HG02885 (cell line): ENCODE data around the gene RNF225.
"Not testable (repeated sequence)": the region's sequence is repeated elsewhere in the genome, so short reads cannot be mapped to it uniquely, and the experiment has no call there.

Experiments
- ATAC-seq: cut with Tn5 transposase; IDR thresholded peaks from one replicate; pipeline ENCODE4 v1.9.1; 2021; ENCODE audit warnings: mild to moderate bottlenecking; ENCODE audit not compliant: unreplicated experiment, poor library complexity

The RNF225 gene

DNA sequence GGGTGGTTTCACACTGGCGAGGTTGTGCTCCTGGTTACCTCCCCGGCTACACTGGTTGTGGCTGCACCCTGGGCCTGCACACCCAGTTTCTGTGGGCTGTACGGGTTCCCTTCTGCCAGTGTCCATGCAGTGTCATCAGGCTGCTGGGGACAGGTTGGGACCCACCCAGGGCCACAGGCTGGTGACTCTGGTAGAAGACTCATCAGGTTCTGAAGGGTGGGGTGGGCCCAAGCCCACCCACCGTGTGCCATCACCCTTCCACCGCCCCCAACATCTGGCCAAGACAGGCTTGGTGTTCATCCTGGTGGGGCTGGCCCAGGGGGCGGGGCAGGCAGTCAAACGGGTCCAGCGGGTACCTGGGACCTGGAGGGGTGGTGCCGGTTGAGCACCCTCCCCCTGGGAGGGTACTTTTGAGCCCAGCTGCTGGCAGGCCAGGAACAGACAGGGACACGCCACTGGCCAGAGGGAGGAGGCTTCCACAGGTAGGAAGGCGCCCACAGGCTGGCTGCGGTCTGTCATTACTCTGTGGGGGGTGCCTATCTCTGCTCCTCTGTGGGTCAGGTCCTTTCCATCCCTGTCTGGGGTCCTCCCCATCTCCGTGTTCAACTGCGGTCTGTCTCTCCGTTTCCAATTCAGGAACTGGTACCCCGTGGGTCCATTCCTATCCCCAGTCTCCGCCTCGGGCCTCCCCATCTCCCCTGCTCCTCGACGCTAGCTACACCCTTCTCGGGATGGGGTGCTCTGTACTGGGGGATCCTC lies at the start of gene RNF225:
TSS of gene RNF225 (plus strand) at position 437 of the 759 bp plus-strand sequence. CDS start 434 bp downstream, outside the sequence.
- ATAC-seq, result no peak

DNA sequence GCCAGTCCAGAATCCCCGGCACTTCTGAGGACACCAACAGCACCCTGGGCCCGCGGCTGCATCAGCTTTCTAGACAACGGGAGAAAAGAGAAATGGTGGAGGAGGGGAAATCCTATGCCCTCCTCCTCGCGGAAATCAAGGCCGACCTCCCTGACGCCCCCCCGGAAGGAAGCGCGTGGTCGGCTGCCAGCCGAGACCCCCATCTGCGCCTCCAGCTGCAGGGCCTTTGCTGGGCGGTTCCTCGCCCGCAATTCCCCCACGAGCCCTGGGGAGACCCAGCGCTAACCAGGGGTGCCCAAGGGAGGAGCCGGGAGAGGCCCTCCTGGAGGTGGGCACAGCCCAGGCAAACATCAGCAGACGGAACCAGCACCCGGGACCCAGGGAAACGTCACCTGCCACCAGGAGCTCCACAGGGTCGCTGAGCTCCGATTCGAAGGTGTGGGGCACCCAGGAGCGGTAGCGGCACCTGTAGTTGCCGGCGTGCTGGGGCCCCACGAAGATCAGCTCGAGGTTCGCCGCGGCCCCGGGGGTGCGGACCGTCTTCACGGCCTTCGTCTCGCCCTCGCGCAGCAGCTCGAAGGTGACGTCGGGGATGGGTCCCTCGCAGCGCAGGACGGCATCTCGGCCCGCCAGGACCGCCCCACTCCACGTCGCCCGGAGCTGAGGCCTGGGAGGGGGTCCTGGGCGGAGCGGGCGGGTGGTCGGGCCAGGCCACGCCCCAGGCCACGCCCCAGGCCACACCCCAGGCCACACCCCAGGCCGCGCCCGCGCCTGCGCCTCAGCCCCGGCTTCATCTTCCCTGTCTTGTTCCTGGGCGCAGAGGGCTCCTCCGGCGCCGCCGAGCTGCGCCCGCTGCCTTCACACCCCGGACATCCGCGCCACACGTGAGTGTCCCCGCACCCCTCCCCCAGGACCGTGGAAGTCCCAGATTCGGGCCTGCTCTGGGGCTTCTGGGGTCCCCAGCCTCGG lies 48.2 kb upstream of the RNF225 start:
- peak; percentile 90 for ATAC-seq

DNA sequence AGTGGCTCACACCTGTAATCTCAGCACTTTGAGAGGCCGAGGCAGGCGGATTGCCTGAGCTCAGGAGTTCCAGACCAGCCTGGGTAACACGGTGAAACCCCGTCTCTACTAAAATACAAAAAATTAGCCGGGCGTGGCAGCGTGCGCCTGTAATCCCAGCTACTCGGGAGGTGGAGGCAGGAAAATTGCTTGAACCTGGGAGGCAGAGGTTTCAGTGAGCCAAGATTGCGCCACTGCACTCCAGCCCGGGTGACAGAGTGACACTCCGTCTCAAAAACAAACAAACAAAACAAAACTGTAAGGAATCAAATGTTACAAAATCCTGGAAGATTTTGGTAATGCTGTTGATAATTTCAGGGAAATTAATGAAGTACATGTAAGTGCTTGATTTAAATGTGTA lies 47.4 kb upstream of the RNF225 start:
- ATAC-seq, result not testable (repeated sequence)

DNA sequence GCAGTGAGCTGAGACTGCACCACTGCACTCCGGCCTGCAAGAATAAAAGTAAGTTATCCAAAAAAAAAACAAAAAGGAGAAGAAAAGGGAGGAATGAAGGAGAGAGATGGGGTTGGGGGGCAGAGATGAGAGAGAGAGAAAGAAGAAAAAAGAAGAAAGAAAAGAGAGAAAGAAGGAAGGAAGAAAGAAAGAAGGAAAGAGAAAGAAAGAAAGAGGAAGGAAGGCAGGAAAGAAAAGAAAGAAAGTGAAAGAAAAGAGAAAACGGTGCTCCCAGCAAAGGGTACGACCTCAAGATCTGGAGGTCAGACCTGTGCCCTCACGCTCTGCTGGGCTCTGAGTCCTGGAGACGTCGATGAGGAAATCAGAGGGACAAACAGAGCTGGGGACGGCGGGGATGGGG lies 45.9 kb upstream of the RNF225 start:
- ATAC-seq, result no peak

DNA sequence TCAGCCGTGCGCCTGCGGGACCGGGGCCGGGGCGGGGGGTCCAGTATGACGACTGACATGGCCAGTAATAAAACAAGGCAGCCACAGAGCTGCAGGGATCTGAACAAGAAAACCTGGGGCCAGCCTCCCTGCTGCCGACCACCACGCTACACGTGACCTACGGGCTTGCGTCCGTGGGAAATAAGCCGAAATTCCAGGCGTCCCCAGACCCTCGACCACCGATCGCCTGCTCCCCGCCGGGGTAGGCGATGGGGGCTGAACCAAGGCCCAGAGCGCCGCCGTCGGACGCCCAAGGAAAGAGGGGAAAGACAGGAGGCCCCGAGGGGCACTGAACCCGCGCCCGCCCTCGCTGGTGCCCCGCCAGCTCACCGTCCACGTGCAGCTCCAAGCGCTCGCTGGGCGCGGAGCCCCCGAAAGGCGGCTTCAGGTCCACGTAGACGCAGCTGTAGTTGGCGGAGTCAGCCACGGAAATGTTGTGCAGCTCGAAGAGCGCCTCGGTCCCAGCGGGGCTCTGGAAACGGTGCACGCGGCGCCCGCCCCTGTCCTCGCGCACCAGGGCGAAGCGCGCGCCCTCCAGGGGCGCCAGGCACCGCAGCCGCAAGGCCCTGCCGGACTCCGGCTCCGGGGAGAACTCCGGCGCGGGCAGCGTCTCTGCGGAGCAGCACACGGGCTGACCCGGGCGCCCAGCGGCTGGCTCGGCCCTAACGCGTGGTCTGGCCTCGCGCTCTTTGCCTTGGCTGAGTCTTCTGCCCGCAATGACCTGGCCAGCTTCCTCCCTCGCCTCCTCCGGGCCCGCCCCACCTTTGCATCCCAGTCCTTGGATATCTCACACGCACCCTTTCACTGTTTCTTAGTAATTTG lies 45.2 kb upstream of the RNF225 start:
- no peak for ATAC-seq

DNA sequence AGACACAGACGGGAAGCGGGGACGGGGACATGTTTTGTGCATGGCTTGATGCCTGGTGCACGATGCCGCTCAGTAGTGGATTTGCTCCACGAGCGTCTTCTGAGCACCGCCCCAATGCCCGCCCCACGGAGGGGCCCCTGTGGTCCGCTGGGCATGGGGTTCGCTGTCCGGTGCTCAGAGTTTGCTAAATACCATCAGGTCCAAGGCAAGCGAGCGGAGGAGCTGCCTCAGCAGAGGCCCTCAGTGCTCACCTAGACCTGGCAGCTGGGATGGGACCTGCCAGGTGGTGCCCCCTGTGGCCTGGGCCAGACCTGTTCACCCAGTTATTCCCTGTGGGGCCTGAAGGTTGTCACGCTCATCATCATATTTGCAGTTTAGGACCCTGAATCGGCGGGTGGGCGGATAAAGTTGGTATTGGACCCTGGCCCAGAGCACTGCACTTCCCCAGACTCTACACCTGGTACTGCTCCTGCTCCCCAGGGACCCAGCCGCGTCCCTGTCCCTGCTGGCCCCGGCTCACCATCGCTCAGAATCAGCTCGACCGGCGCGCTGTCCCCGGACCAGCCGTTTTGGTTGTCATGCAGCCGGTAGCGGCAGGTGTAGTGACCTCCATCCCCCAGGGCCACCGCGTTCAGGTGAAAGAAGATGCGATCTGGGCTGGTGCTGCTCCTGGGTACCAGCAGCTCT lies 44.4 kb upstream of the RNF225 start:
- ATAC-seq, result no peak

DNA sequence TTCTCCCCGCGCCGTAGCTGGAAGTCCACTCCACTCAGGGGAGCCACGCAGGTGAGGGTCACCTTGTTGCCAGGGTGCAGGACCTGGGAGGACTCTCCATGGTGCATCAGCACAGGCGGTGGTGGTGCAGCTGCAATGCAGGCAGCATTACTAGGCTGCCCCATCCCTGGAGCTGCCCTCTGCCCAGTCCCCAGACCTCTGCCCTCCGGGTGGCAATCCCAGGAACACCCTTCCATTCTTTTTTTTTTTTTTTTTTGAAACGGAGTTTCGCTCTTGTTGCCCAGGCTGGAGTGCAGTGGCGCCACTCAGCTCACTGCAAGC lies 43.9 kb upstream of the RNF225 start:
- no peak for ATAC-seq

DNA sequence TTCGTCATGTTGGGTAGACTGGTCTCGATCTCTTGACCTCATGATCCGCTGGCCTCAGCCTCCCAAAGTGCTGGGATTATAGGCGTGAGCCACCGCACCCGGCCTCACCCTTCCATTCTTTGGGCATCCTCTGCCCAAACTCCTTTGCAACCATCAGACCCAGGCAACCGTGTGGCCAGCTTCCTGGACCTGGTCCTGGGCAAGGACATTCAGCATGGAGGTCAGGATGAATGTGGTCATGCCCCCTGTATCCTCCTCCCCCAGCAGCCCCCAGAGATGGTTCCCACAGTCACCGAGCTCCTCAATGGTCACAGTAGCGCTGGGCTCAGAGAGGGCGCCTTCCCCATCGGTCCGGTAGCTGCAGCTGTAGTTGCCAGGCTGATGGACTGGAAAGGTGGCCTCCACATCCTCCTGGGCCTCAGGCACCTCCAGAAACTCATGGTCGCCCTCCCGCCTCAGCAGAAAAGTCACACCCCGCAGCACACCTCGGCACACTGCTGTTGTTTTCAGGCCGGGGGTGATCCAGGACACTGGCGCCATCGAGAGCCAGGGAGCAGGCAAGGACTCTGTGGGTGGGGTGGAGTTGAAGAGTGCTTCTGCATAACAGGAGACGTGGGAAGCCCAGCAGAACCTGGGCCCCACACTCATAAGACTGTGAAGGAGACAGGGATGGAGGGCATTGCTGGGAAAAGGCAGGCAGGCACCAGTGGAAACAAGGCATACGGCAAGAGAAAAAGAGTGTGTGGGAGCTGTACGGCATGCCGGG lies 43.3 kb upstream of the RNF225 start:
- ATAC-seq, result no peak

DNA sequence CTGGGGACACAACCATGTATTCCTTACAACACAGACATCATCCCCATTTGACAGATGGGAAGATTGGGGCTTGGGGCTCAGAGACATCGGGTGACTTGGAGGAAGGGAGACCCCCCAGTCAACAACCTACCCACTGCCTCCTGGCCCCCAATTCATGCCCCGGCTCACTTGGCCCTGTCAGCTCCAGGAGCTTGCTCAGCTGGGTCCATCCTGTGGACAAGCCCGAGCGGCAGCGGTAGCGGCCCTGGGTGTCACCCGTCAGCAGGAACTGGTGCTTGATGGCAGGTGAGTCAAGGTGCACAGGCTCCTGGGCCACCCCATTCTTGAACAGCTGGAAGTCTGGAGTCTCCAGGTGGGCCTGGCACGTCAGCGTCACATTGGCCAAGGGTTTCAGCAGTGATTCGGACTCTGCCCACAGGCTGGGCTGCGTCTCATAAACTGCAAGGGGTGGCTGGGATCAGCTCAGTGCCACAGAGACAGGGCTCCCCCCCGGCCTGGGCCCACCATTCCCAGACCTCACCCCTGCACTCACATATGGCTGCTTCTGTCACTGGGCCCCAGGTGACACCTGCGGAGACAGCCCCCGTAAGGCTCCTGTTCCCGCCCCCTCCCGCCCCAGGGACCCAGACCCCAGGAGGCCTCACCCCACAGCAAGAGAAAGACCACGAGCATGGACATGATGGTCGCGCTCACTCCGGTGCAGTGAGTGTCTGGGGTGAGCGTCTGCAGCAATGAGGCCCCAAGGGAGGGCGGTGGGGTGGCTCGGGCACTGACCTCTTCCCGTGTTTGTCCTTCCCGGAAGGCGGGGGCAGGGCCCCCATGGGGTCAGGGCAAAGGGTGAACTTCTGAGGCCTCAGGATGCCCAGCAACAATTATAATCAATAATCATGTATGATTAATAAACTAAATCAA lies 42.4 kb upstream of the RNF225 start, which contains the start of gene A1BG:
TSS of gene A1BG (minus strand) at position 733 of the 912 bp plus-strand sequence. CDS start at position 678, 55 bp downstream.
- ATAC-seq, result no peak

DNA sequence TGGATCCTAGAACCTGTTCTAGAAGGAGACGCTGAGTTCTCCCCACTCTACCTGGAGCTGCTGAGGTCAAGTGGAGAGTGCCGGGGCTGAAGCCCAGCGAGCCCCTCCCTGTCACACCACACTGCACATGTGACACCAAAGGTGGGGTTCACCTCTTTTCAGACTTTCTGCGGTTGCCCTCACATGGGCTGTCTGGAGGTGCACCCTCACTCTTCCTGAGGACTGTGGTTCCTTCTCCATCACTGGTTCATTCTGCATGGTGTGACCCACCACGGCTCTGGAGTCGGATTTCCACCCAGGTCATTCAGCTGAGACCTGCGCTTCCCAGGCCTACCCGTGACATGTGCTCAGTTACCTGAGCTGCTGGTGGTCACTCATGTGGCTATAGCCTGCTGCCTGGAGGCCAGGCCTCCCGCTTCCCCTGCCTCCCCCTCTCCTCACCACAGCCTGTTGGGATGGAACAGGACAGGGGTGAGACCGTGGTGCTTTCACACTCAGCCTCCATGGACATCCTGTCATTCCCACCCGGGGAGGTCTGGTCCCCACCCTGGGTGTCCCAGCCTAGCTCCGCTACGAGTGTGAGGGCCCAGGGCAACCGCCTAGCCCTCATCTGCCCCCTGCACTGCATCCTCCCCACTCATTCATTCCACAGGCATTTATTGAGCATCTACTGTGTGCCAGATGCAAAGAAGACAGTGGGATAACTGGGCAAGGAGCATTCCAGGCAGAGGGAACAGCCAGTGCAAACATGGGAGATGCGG lies 41.6 kb upstream of the RNF225 start:
- no peak for ATAC-seq

DNA sequence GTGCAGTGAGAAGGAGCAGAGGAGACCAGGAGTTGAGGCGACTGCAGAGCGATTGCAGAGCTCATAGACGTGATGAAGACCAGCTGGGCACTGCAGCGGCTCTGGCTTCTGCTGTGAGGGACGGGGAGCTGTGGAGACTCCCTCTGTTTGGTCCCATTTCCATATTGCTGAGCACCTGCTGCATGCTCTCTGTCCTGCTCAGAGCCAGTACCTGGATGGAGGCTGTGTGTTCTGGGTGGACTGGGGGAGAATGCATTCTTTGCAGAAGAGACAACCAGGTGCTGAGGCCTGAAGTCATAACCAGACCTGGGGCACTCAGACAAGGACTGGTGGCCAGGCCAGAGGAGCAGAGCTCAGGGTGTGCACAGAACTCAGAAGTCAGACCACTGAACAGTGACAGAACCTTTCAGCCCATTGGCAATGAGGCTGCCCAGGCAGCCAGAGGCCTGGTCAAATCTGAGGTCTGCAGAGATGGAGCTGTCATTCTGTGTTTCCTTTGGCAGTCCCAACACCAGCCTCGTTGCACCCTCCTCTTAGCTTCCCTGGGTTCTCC lies 40.9 kb upstream of the RNF225 start:
- no peak for ATAC-seq

DNA sequence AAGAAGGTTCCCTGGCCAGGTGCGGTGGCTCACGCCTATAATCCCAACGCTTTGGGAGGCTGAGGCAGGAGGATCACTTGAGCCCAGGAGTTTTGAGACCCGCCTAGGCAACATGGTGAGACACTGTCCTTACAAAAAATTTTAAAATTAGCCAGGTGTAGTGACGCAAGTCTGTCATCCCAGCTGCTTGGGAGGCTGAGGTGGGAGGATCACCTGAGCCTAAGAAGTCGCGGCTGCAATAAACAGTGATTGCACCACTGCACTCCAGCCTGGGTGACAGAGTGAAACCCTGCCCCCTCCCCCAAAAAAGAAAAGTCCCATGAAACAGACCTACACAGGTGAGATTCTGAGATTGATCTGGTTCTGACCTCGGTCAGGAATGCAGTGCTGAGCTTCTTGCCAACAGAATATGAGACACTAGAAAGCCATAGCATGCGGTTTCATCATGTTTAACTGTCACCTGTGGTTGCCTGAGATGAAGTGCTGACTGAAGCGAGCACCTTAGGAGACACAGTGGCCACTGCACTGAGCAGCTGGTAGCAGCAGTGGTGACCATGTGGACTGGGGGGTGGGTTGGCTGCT lies 40.1 kb upstream of the RNF225 start:
- ATAC-seq, result no peak

DNA sequence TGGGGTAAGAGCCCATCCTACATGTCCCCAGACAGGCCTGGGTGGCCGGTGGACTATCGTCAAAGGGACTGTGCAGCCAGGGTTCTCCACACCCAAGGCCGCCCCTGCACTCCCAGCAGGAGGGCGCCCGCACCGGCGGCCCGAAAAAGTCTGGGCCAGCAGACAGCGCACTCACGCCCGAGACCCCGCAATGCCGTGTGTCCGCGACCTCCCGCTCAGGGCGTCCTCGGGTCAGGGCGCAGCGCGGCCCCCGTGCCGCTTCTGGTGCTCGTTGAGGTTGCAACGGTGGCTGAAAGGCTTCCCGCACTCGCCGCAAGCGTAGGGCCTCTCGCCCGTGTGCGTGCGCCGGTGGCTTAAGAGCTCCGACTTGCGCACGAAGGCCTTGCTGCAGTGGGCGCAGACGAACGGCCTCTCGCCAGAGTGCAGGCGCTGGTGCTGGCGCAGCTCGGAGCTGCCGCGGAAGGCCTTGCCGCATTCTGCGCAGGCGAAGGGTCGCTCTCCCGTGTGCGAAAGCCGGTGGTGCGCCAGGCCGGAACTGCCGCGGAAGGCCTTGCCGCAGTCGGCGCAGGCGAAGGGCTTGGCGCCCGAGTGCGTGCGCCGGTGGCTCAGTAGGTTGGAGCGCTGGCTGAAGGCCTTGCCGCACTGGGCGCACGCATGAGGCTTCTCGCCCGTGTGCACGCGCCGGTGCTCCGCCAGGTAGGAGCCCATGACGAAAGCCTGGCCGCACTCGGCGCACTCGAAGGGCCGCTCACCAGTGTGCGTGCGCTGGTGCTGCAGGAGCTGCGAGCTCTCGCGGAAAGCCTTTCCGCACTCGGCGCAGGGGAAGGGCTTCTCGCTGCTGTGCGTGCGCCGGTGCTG lies 39.3 kb upstream of the RNF225 start:
- no peak for ATAC-seq

DNA sequence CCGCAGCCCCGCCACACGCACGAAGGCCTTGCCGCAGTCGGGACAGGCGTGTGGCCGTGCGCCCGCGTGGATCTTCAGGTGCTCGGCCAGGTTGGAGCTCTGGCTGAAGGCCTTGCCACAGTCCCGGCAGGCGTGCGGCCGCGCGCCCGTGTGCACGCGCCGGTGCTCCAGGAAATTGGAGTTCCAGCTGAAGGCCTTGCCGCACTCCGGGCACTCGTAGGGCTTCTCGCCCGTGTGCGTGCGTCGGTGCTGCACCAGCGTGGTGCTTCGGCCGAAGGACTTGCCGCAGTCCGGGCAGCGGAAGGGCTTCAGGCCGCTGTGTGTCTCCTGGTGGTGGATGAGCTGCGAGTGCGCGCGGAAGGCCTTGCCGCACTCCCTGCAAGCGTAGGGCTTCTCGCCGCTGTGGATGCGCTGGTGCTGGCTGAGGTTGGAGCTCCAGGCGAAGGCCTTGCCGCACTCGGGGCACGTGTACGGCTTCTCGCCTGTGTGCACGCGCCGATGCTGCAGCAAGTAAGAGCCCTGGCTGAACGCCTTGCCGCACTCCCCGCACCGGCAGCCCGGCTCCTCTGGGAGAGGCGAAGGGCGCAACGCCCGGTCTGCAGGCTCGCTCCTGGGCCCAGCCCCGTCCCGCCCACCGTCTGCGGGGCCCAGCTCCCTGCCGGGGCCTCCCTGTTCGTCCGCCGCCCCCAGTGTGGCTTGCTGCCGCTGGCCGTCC lies 38.5 kb upstream of the RNF225 start:
- ATAC-seq, result no peak

DNA sequence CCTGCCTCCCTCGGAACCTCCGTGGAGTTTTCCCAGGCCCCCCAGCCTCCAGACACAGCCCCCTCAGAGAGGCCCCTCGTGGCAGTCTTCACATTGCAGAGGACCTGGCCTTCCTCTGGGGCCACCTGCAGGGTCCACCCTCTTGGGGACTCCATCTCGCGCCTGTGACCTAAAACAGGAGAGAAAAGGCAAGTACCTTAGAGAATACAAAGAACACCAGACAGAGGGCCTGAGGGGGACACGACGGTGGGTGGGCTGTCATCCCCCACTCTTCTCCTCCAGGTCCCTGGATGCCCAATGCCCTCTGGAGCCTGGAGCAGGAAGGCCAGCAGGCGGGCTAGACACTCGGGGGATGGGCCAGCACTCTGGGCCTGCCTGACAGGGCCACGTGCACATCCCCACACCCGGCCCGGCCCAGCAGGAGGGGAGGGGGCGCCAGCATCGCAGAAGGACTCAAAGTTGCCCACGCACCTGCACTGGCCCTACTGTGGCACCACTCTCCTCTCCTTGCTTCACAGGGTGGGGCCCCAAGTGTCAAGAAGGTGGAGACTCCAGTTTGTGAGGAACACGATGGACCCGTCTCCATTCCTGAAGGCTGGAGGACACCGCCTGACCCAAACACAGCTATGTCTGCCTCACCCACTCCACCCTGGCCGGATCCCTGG lies 37.8 kb upstream of the RNF225 start:
- no peak for ATAC-seq
